Neural crest cell (in vitro differentiated cells): ENCODE data around the gene CEP68. TPM values are rescaled to one million over a fixed set of nuclear protein-coding genes. Genes with fewer than 3 reads are reported as not detected.

Experiments used
- DNase-seq: peaks from one replicate; pipeline ENCODE4 v3.0.0; 2021; ENCODE audit warnings: low read depth, mixed read lengths, low spot score
- H3K27ac Mint-ChIP-seq: one replicate; pipeline ENCODE4 v1.8.0; 2021; ENCODE audit warnings: mild to moderate bottlenecking, mixed read lengths; ENCODE audit not compliant: unreplicated experiment
- H3K27me3 Mint-ChIP-seq: 2 replicates; pipeline ENCODE4 v1.8.0; 2021; ENCODE audit warnings: low read depth, mild to moderate bottlenecking, mixed read lengths
- H3K36me3 Mint-ChIP-seq: 2 replicates; pipeline ENCODE4 v1.8.0; 2021; ENCODE audit warnings: low read depth, mild to moderate bottlenecking, mixed read lengths
- H3K4me1 Mint-ChIP-seq: 2 replicates; pipeline ENCODE4 v1.8.0; 2021; ENCODE audit warnings: mixed read lengths
- H3K4me3 Mint-ChIP-seq: one replicate; pipeline ENCODE4 v1.8.0; 2021; ENCODE audit warnings: mild to moderate bottlenecking, mixed read lengths
- H3K9me3 Mint-ChIP-seq: 2 replicates; pipeline ENCODE4 v1.8.0; 2021; ENCODE audit warnings: mixed read lengths
- total RNA-seq: library from RNA; stranded (reverse); gene quantifications from 2 replicates; pipeline ENCODE4 v1.2.1, GENCODE V29; 2021
- TF ChIP-seq, protein P1 (sequence below): fragments of 200-600 bp; sonication (generic); conservative IDR thresholded peaks from 2 replicates; pipeline ENCODE4 v1.5.0; 2021; ENCODE audit warnings: antibody characterized with exemption, mild to moderate bottlenecking

CEP68 gene
- total RNA-seq, 1 donor from 2014 or later: 25.0 TPM

DNA sequence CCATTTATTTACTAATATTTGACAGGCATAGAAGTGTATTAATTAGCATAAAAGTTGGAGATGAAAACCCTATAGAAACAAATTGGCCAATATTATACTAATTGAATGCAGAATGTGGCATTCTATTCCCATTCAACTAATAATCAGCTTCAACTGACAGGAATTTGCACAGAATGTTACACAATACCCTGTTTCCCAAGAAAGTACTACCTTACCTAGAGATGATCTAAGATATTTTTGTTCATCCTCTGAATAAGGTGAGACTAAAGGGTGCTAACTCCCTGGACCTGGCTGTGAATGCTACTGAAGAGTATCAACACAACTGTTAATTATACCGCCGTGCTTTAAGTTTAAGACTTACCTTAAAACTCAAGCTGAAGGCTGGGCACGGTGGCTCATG is 28.9 kb downstream of the CEP68 start:
- no peak for DNase-seq
- TF ChIP-seq, protein P1, sequence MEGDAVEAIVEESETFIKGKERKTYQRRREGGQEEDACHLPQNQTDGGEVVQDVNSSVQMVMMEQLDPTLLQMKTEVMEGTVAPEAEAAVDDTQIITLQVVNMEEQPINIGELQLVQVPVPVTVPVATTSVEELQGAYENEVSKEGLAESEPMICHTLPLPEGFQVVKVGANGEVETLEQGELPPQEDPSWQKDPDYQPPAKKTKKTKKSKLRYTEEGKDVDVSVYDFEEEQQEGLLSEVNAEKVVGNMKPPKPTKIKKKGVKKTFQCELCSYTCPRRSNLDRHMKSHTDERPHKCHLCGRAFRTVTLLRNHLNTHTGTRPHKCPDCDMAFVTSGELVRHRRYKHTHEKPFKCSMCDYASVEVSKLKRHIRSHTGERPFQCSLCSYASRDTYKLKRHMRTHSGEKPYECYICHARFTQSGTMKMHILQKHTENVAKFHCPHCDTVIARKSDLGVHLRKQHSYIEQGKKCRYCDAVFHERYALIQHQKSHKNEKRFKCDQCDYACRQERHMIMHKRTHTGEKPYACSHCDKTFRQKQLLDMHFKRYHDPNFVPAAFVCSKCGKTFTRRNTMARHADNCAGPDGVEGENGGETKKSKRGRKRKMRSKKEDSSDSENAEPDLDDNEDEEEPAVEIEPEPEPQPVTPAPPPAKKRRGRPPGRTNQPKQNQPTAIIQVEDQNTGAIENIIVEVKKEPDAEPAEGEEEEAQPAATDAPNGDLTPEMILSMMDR: no peak
- Mint-ChIP-seq H3K4me1 (no peaks in the 10 kb centered on the region), H3K36me3 (peaks cover 17% of the 10 kb centered on the region), H3K4me3 (no peak overlapping the region), H3K27ac (no peak overlapping the region), H3K9me3 (no peaks in the 10 kb centered on the region), H3K27me3 (no peaks in the 10 kb centered on the region)

DNA sequence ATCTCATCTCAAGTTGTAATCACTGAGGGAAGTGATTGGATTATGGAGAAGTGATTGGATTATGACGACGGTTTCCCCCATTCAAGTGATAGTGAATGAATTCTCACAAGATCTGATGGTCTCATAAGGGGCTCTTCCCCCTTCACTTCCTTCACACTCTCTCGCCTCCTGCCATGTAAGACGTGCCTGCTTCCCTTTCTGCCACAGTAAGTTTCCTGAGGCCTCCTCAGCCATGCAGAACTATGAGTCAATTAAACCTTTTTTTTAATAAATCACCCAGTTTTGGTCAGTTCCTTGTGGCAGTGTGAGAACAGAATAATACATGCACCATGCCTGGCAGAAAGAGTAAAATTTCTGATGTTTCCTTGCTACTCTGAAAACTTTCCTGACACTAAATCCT is 36.6 kb downstream of the CEP68 start:
- no peak for DNase-seq
- Mint-ChIP-seq H3K9me3 (no peaks in the 10 kb centered on the region), H3K4me1 (no peaks in the 10 kb centered on the region), H3K36me3 (peaks cover 21% of the 10 kb centered on the region), H3K4me3 (no peak overlapping the region), H3K27ac (peak overlapping the region; percentile 25), H3K27me3 (no peaks in the 10 kb centered on the region)
- TF ChIP-seq, protein P1: no peak

DNA sequence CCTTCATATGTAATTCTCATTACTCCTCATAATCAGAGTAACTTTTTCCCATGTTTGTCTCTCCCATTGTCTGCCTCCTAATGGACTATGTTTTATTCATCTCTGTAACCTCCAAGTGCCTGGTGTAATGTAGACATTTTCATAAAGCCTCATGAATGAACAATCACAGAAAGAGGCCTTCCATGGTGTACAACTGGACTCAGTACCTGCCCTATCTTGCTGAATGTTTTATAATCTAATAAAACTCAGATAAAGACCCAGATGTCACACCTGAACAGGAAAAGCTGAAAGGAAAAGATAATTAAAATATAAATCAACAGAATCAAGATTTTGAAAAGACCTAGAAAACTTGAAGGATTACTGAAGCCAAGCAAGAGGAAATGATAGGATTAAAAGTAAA is 37.0 kb downstream of the CEP68 start:
- Mint-ChIP-seq H3K27ac (no peak overlapping the region), H3K36me3 (peaks cover 21% of the 10 kb centered on the region), H3K9me3 (no peaks in the 10 kb centered on the region), H3K4me1 (no peaks in the 10 kb centered on the region), H3K4me3 (no peak overlapping the region), H3K27me3 (no peaks in the 10 kb centered on the region)
- no peak for DNase-seq
- TF ChIP-seq, protein P1: no peak

DNA sequence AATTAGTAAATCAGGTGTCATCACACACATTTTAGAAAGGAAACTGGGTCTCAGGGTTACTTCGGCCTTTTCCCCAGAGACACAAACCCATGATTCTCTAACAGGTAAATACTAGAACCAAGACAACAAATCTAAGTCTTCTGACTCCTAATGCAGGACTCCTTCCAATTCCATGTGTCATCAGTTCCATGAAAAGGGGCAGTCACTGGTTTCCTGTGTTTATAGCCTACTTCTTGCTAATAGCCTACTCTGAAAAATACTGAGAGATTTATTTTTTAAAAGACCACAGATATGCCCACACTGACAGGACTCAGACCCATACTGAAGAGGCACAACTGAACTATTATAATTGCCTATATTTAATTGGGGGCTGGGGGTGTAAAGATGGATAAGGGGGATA is 40.7 kb downstream of the CEP68 start:
- no peak overlapping the region for H3K27ac Mint-ChIP-seq
- H3K36me3 Mint-ChIP-seq: peaks cover 19% of the 10 kb centered on the region
- H3K9me3 Mint-ChIP-seq: no peaks in the 10 kb centered on the region
- TF ChIP-seq, protein P1: no peak
- peaks cover 4% of the 10 kb centered on the region for H3K4me1 Mint-ChIP-seq
- no peak for DNase-seq
- no peak overlapping the region for H3K4me3 Mint-ChIP-seq
- no peaks in the 10 kb centered on the region for H3K27me3 Mint-ChIP-seq

DNA sequence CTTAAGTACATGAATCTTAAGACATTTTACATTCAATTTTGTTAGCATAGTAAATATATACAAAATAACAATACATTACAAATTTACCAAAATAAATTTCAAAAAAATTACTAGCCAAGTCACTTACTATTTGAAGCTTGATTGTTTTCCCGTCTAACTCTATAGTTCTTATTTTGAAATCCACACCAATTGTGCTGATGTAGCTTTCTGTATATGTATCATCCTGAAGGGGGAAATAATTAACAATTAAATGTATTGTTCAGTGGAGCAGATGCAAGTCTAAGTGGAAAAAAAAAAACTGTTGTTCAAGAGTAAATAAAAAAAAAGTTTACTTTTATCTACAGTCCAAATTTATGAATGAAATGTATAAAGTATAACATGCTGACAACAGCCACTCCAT is 41.6 kb downstream of the CEP68 start:
- H3K27me3 Mint-ChIP-seq: no peaks in the 10 kb centered on the region
- peaks cover 4% of the 10 kb centered on the region for H3K4me1 Mint-ChIP-seq
- no peak for DNase-seq
- H3K4me3 Mint-ChIP-seq: no peak overlapping the region
- H3K9me3 Mint-ChIP-seq: no peaks in the 10 kb centered on the region
- H3K27ac Mint-ChIP-seq: no peak overlapping the region
- peaks cover 16% of the 10 kb centered on the region for H3K36me3 Mint-ChIP-seq
- TF ChIP-seq, protein P1: no peak

DNA sequence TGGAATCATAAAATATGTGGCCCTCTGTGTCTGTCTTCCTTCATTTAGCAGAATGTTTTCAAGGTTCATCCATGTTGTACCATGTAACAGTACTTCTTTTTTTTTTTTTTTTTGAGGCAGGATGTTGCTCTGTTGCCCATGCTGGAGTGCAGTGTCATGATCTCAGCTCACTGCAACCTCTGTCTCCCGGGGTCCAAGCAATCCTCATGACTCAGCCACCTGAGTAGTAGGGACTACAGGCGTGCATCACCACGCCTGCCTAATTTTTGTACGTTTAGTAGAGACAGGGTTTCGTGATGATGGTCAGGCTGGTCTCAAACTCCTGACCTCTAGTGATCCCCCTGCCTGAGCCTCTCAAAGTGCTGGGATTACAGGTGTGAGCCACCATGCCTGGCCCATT is 42.5 kb downstream of the CEP68 start:
- Mint-ChIP-seq H3K4me3 (no peak overlapping the region), H3K36me3 (peaks cover 12% of the 10 kb centered on the region), H3K9me3 (no peaks in the 10 kb centered on the region), H3K27ac (no peak overlapping the region), H3K27me3 (no peaks in the 10 kb centered on the region), H3K4me1 (peaks cover 4% of the 10 kb centered on the region)
- TF ChIP-seq, protein P1: no peak
- DNase-seq: no peak
